WTC11 (cell line): Measurements from ENCODE around the gene TMCC1. TPM values are rescaled to one million over a fixed set of nuclear protein-coding genes. Genes with fewer than 3 reads are reported as not detected.
A peak's percentile ranks its signal among the peaks of the same experiment; 100 is the strongest.

Source experiments
- ATAC-seq: fragments of 200-7000 bp; cut with Tn5 transposase; 2 replicates; pipeline ENCODE4 v1.10.0; 2021; ENCODE audit warnings: mild to moderate bottlenecking, moderate library complexity
- CTCF ChIA-PET: fragments of 300-600 bp; sonication (Branson Sonifier 250); formaldehyde crosslinking; loops from one replicate; lab custom pipeline; 2021; ENCODE audit warnings: antibody characterized with exemption; lab: Charles Lee
- POLR2A ChIA-PET: fragments of 350-600 bp; sonication (Branson Sonifier 250); formaldehyde crosslinking; loops from one replicate; lab custom pipeline; 2021; ENCODE audit warnings: antibody characterized with exemption; lab: Charles Lee
- DNase-seq: peaks from one replicate; pipeline ENCODE4 v3.0.0; 2021; ENCODE audit warnings: low spot score
- H3K27ac Mint-ChIP-seq: 2 replicates; pipeline ENCODE4 v1.8.0; 2021; ENCODE audit warnings: mixed read lengths
- H3K27me3 Mint-ChIP-seq: 2 replicates; pipeline ENCODE4 v1.8.0; 2021; ENCODE audit warnings: low read depth, mild to moderate bottlenecking, moderate library complexity, mixed read lengths
- H3K36me3 Mint-ChIP-seq: 2 replicates; pipeline ENCODE4 v1.8.0; 2021; ENCODE audit warnings: mixed read lengths
- H3K4me1 Mint-ChIP-seq: 2 replicates; pipeline ENCODE4 v1.8.0; 2022; ENCODE audit warnings: mixed read lengths
- H3K4me3 Mint-ChIP-seq: 2 replicates; pipeline ENCODE4 v1.8.0; 2021; ENCODE audit warnings: mild to moderate bottlenecking, moderate library complexity, mixed read lengths
- H3K9me3 Mint-ChIP-seq: 2 replicates; pipeline ENCODE4 v1.8.0; 2021; ENCODE audit warnings: mixed read lengths
- ESRRA ChIP-seq: sonication (generic); formaldehyde crosslinking; IDR thresholded peaks from 2 replicates; pipeline ENCODE4 v1.8.1; 2022; ENCODE audit warnings: mild to moderate bottlenecking, missing genetic modification reagents, borderline replicate concordance
- FOXP1 ChIP-seq: sonication (generic); formaldehyde crosslinking; IDR thresholded peaks from 2 replicates; pipeline ENCODE4 v1.8.0; 2022; ENCODE audit warnings: missing genetic modification reagents, mild to moderate bottlenecking, moderate library complexity, borderline replicate concordance
- GRHL2 ChIP-seq: fragments of 250-450 bp; sonication (Bioruptor Pico); IDR thresholded peaks from 2 replicates; pipeline ENCODE4 v1.8.0; 2022; ENCODE audit warnings: mild to moderate bottlenecking, moderate library complexity; ENCODE audit not compliant: insufficient replicate concordance, severe bottlenecking
- JAZF1 ChIP-seq: fragments of 250-450 bp; sonication (Bioruptor Pico); IDR thresholded peaks from 2 replicates; pipeline ENCODE4 v1.9.0; 2021; ENCODE audit warnings: moderate library complexity, mild to moderate bottlenecking, inconsistent platforms
- KAT7 ChIP-seq: sonication (generic); formaldehyde crosslinking; IDR thresholded peaks from 2 replicates; pipeline ENCODE4 v1.8.1; 2023; ENCODE audit warnings: missing genetic modification reagents, mild to moderate bottlenecking, borderline replicate concordance
- MLX ChIP-seq: sonication (generic); formaldehyde crosslinking; IDR thresholded peaks from 2 replicates; pipeline ENCODE4 v1.8.1; 2023; ENCODE audit warnings: mild to moderate bottlenecking, missing genetic modification reagents, moderate library complexity
- MYBL2 ChIP-seq: sonication (generic); formaldehyde crosslinking; IDR thresholded peaks from 2 replicates; pipeline ENCODE4 v1.8.1; 2023; ENCODE audit warnings: mild to moderate bottlenecking, moderate library complexity, missing genetic modification reagents
- NFE2L1 ChIP-seq: sonication (generic); formaldehyde crosslinking; IDR thresholded peaks from 2 replicates; pipeline ENCODE4 v1.8.1; 2023; ENCODE audit warnings: missing genetic modification reagents
- NR2C2 ChIP-seq: sonication (generic); formaldehyde crosslinking; IDR thresholded peaks from 2 replicates; pipeline ENCODE4 v1.8.0; 2022; ENCODE audit warnings: mild to moderate bottlenecking, missing genetic modification reagents
- SOX15 ChIP-seq: fragments of 250-450 bp; sonication (Bioruptor Pico); IDR thresholded peaks from 2 replicates; pipeline ENCODE4 v1.9.0; 2021; ENCODE audit warnings: mild to moderate bottlenecking
- TCF7 ChIP-seq: sonication (generic); formaldehyde crosslinking; IDR thresholded peaks from 2 replicates; pipeline ENCODE4 v1.8.0; 2022; ENCODE audit warnings: mild to moderate bottlenecking, low read depth, missing genetic modification reagents, moderate library complexity
- TP53 ChIP-seq: sonication (generic); formaldehyde crosslinking; IDR thresholded peaks from 2 replicates; pipeline ENCODE4 v1.8.1; 2023; ENCODE audit warnings: mild to moderate bottlenecking, missing genetic modification reagents
- ZNF219 ChIP-seq: sonication (generic); formaldehyde crosslinking; IDR thresholded peaks from 2 replicates; pipeline ENCODE4 v1.8.0; 2023; ENCODE audit warnings: missing genetic modification reagents, mild to moderate bottlenecking, borderline replicate concordance
- ZNF263 ChIP-seq: sonication (generic); formaldehyde crosslinking; IDR thresholded peaks from 2 replicates; pipeline ENCODE4 v1.8.1; 2022; ENCODE audit warnings: low read depth, mild to moderate bottlenecking, moderate library complexity, missing genetic modification reagents
- ZNF317 ChIP-seq: sonication (generic); formaldehyde crosslinking; IDR thresholded peaks from 2 replicates; pipeline ENCODE4 v1.8.1; 2023; ENCODE audit warnings: low read depth, mild to moderate bottlenecking, moderate library complexity, missing genetic modification reagents, borderline replicate concordance
- ZNF396 ChIP-seq: fragments of 250-450 bp; sonication (Bioruptor Pico); IDR thresholded peaks from 2 replicates; pipeline ENCODE4 v1.8.0; 2021; ENCODE audit warnings: mild to moderate bottlenecking, moderate library complexity, borderline replicate concordance
- ZNF423 ChIP-seq: fragments of 250-450 bp; sonication (Bioruptor Pico); IDR thresholded peaks from 2 replicates; pipeline ENCODE4 v2.1.2; 2022; ENCODE audit warnings: mild to moderate bottlenecking, moderate library complexity
- total RNA-seq: library from RNA; stranded (reverse); gene quantifications from 3 replicates; pipeline ENCODE4 v1.2.3, GENCODE V29; 2021
- TF ChIP-seq, protein P1 (sequence below): sonication (generic); formaldehyde crosslinking; IDR thresholded peaks from 2 replicates; pipeline ENCODE4 v1.8.1; 2022; ENCODE audit warnings: low read depth, missing genetic modification reagents, borderline replicate concordance
- TF ChIP-seq, protein P2 (sequence below): sonication (generic); formaldehyde crosslinking; IDR thresholded peaks from 2 replicates; pipeline ENCODE4 v1.8.0; 2022; ENCODE audit warnings: mild to moderate bottlenecking, missing genetic modification reagents
- TF ChIP-seq, protein P3 (sequence below): sonication (generic); formaldehyde crosslinking; IDR thresholded peaks from 2 replicates; pipeline ENCODE4 v1.8.1; 2023; ENCODE audit warnings: mild to moderate bottlenecking, missing genetic modification reagents, borderline replicate concordance
- TF ChIP-seq, protein P4 (sequence below): sonication (generic); formaldehyde crosslinking; IDR thresholded peaks from 2 replicates; pipeline ENCODE4 v1.8.1; 2022; ENCODE audit warnings: low read depth, mild to moderate bottlenecking, moderate library complexity, missing genetic modification reagents, borderline replicate concordance

The TMCC1 gene
- total RNA-seq, 1 experiment from 2014 or later: 29.3 TPM

DNA sequence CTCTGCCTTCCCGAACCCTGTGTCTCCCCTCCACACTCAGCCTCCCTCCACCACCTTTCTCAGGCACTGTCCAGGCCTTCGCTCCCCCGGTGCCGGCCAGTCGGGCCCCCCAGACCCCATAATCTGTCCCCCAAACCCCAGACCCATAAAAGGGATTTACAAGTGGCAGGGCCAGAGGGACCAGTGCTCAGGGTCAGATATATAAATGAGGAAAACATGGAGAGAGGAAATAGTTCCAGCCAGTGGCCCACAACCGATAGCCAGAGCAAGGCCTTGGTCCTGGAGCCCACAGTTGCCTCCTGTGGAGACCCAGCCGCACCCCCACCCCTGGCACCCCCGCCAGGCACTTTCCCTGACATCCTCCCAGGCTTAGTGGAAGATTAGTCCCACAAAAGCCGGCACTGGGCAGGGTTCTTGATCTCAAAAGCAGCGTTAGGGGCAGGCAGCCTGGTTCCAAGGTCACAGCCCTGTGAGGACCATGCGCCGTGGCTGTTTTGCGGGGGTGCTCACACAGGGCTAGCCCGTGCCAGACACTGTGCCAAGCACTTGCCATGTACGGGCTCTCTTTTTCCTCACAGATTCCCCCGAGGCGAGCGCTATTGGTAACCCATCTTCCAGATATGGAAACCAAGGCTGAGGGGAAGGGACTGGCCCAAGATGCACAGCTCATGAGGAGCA lies 286.0 kb downstream of the TMCC1 start (continued):
- TF ChIP-seq, protein P1, sequence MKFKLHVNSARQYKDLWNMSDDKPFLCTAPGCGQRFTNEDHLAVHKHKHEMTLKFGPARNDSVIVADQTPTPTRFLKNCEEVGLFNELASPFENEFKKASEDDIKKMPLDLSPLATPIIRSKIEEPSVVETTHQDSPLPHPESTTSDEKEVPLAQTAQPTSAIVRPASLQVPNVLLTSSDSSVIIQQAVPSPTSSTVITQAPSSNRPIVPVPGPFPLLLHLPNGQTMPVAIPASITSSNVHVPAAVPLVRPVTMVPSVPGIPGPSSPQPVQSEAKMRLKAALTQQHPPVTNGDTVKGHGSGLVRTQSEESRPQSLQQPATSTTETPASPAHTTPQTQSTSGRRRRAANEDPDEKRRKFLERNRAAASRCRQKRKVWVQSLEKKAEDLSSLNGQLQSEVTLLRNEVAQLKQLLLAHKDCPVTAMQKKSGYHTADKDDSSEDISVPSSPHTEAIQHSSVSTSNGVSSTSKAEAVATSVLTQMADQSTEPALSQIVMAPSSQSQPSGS (CRISPR knock-in tag): no peak

- ChIA-PET CTCF (interaction anchor here (0.8 to 2.6 kb wide), 3 partner anchors 10 to 117 kb away, joined by 3 to 30 read pairs (median 16); no protein-coding TSS in a partner anchor), POLR2A (interaction anchor here (0.6 kb wide), 1 partner anchor 43 kb away, joined by 6 read pairs; no protein-coding TSS in a partner anchor)
- no peaks in the 10 kb centered on the region for H3K9me3 Mint-ChIP-seq
- peak within 1 kb of the TSS; percentile 90 for H3K4me3 Mint-ChIP-seq
- H3K27me3 Mint-ChIP-seq: peaks cover 39% of the 10 kb centered on the region
- H3K27ac Mint-ChIP-seq: peak within 1 kb of the TSS; percentile 63; the same call in 1 of the 2 replicates
- H3K4me1 Mint-ChIP-seq: peaks cover 63% of the 10 kb centered on the region
- DNase-seq: peak; percentile 63
- TF ChIP-seq NFE2L1 (peak; percentile 59; the same call in 1 of the 2 replicates), GRHL2 (CRISPR knock-in tag) (no peak)
- no peaks in the 10 kb centered on the region for H3K36me3 Mint-ChIP-seq
- ATAC-seq: peak; percentile 50
These were observed 286.7 kb downstream of the TMCC1 start, which contains the start of gene PLXND1 for GRCh38 chr3:129606636-129607390. Gene PLXND1 (minus strand): TSS chr3:129606676. CDS start chr3:129606639, 37 bp downstream.

GRCh38 chr3:129605922-129606635 lies 287.4 kb downstream of the TMCC1 start:
- Mint-ChIP-seq H3K27me3 (peaks cover 39% of the 10 kb centered on the region), H3K4me1 (peaks cover 59% of the 10 kb centered on the region)
- ATAC-seq: no peak
- TF ChIP-seq ESRRA (CRISPR knock-in tag) (no peak), TP53 (CRISPR knock-in tag) (0 out of 2 replicates have a peak, but pooled peaks have one; percentile 12), TCF7 (CRISPR knock-in tag) (0 out of 2 replicates have a peak, but pooled peaks have one; percentile 29), SOX15 (CRISPR knock-in tag) (no peak), ZNF219 (CRISPR knock-in tag) (peak; percentile 71; the same call in 1 of the 2 replicates), FOXP1 (peak; percentile 40; the same call in 1 of the 2 replicates), MYBL2 (CRISPR knock-in tag) (no peak), ZNF423 (CRISPR knock-in tag) (peak; percentile 27), MLX (CRISPR knock-in tag) (0 out of 2 replicates have a peak, but pooled peaks have one; percentile 17), ZNF263 (CRISPR knock-in tag) (no peak), ZNF396 (CRISPR knock-in tag) (no peak), JAZF1 (CRISPR knock-in tag) (no peak), NR2C2 (CRISPR knock-in tag) (0 out of 2 replicates have a peak, but pooled peaks have one; percentile 23), KAT7 (CRISPR knock-in tag) (peak; percentile 67; the same call in 1 of the 2 replicates), ZNF317 (CRISPR knock-in tag) (0 out of 2 replicates have a peak, but pooled peaks have one; percentile 34)
- TF ChIP-seq, protein P2, sequence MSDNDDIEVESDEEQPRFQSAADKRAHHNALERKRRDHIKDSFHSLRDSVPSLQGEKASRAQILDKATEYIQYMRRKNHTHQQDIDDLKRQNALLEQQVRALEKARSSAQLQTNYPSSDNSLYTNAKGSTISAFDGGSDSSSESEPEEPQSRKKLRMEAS (CRISPR knock-in tag): peak; percentile 23; the same call in 1 of the 2 replicates
- TF ChIP-seq, protein P3, sequence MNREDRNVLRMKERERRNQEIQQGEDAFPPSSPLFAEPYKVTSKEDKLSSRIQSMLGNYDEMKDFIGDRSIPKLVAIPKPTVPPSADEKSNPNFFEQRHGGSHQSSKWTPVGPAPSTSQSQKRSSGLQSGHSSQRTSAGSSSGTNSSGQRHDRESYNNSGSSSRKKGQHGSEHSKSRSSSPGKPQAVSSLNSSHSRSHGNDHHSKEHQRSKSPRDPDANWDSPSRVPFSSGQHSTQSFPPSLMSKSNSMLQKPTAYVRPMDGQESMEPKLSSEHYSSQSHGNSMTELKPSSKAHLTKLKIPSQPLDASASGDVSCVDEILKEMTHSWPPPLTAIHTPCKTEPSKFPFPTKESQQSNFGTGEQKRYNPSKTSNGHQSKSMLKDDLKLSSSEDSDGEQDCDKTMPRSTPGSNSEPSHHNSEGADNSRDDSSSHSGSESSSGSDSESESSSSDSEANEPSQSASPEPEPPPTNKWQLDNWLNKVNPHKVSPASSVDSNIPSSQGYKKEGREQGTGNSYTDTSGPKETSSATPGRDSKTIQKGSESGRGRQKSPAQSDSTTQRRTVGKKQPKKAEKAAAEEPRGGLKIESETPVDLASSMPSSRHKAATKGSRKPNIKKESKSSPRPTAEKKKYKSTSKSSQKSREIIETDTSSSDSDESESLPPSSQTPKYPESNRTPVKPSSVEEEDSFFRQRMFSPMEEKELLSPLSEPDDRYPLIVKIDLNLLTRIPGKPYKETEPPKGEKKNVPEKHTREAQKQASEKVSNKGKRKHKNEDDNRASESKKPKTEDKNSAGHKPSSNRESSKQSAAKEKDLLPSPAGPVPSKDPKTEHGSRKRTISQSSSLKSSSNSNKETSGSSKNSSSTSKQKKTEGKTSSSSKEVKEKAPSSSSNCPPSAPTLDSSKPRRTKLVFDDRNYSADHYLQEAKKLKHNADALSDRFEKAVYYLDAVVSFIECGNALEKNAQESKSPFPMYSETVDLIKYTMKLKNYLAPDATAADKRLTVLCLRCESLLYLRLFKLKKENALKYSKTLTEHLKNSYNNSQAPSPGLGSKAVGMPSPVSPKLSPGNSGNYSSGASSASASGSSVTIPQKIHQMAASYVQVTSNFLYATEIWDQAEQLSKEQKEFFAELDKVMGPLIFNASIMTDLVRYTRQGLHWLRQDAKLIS (CRISPR knock-in tag): no peak
- TF ChIP-seq, protein P4, sequence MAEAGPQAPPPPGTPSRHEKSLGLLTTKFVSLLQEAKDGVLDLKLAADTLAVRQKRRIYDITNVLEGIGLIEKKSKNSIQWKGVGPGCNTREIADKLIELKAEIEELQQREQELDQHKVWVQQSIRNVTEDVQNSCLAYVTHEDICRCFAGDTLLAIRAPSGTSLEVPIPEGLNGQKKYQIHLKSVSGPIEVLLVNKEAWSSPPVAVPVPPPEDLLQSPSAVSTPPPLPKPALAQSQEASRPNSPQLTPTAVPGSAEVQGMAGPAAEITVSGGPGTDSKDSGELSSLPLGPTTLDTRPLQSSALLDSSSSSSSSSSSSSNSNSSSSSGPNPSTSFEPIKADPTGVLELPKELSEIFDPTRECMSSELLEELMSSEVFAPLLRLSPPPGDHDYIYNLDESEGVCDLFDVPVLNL (CRISPR knock-in tag): 0 out of 2 replicates have a peak, but pooled peaks have one; percentile 9

More at GRCh38 chr3:129605922-129606635, 287.4 kb downstream of the TMCC1 start:
- no peak for DNase-seq
- Mint-ChIP-seq H3K4me3 (peak overlapping the region; percentile 90), H3K36me3 (no peaks in the 10 kb centered on the region), H3K27ac (no peak overlapping the region), H3K9me3 (no peaks in the 10 kb centered on the region)
- CTCF ChIA-PET: interaction anchor here (0.8 to 4.3 kb wide), 9 partner anchors 9 to 124 kb away, joined by 3 to 40 read pairs (median 5); no protein-coding TSS in a partner anchor
- POLR2A ChIA-PET: interaction anchor here (0.8 to 1.4 kb wide), 3 partner anchors 12 to 166 kb away, joined by 3 read pairs; partner anchors contain the start of genes IFT122 and MBD4
